Thoracic aorta (tissue), 2 donors: ENCODE results near the gene IFI16. TPM values are rescaled to one million over a fixed set of nuclear protein-coding genes. Genes with fewer than 3 reads are reported as not detected.
"Not testable (repeated sequence)": the region's sequence is repeated elsewhere in the genome, so short reads cannot be mapped to it uniquely, and the experiment has no call there.

Source experiments
- ATAC-seq: fragments of 150-250 bp; one replicate; pipeline ENCODE4 v1.8.0; 2017; ENCODE audit warnings: low read depth; ENCODE audit not compliant: insufficient number of reproducible peaks, low FRiP score
- DNase-seq: peaks from one replicate; pipeline ENCODE4 v3.0.0-alpha.2; 2020; ENCODE audit warnings: low spot score
- H3K27ac ChIP-seq, 2 donors: fragments of 200-600 bp; sonication (generic); 1 replicate in 1 of 2; 2 replicates in 1 of 2; pipeline ENCODE4 v1.5.1; 2016; ENCODE audit warnings: mild to moderate bottlenecking in 2 of 2, moderate library complexity in 2 of 2
- H3K27me3 ChIP-seq: fragments of 200-600 bp; sonication (generic); replicated peaks from 2 replicates; pipeline ENCODE4 v1.6.0; 2016; ENCODE audit warnings: mild to moderate bottlenecking; ENCODE audit not compliant: insufficient read depth
- H3K36me3 ChIP-seq: fragments of 200-600 bp; sonication (generic); one replicate; pipeline ENCODE4 v1.5.1; 2016
- H3K4me1 ChIP-seq, 2 donors: fragments of 200-600 bp; sonication (generic); 1 replicate in 1 of 2; 2 replicates in 1 of 2; pipeline versions ENCODE4 v1.5.1 to v1.6.0; 2016; ENCODE audit warnings: low read depth in 2 of 2, mild to moderate bottlenecking in 1 of 2; ENCODE audit not compliant: control insufficient read depth in 1 of 2
- H3K4me3 ChIP-seq: fragments of 200-600 bp; sonication (generic); 2 replicates; pipeline ENCODE4 v1.5.1; 2016; ENCODE audit warnings: mild to moderate bottlenecking
- H3K9me3 ChIP-seq: fragments of 200-600 bp; sonication (generic); 2 replicates; pipeline ENCODE4 v1.5.1; 2016
- CTCF ChIP-seq: fragments of 200-600 bp; sonication (generic); IDR thresholded peaks from one replicate; pipeline ENCODE4 v1.5.1; 2019; ENCODE audit warnings: antibody characterized with exemption
- total RNA-seq, 2 donors: library from RNA; depleted of rRNA; stranded (reverse); fragments of >200 nt; gene quantifications; one replicate each; pipeline versions ENCODE4 v1.1.0 to v1.2.3, GENCODE V29; 2016

IFI16 gene
- total RNA-seq, 2 donors from 2014 or later: 65.4 to 182 TPM

GRCh38 chr1:159023723-159024122 is 14.0 kb downstream of the IFI16 start:
- no peak for TF ChIP-seq CTCF
- H3K27me3 ChIP-seq: no peaks in the 10 kb centered on the region
- H3K27ac ChIP-seq: no peak overlapping the region
- DNase-seq (no peak), ATAC-seq (no peak)
- no peak overlapping the region for H3K4me3 ChIP-seq
- peaks cover 8 to 10% of the 10 kb centered on the region in 2 donors for H3K4me1 ChIP-seq
- H3K36me3 ChIP-seq: peaks cover 7% of the 10 kb centered on the region
- H3K9me3 ChIP-seq: no peaks in the 10 kb centered on the region

DNA sequence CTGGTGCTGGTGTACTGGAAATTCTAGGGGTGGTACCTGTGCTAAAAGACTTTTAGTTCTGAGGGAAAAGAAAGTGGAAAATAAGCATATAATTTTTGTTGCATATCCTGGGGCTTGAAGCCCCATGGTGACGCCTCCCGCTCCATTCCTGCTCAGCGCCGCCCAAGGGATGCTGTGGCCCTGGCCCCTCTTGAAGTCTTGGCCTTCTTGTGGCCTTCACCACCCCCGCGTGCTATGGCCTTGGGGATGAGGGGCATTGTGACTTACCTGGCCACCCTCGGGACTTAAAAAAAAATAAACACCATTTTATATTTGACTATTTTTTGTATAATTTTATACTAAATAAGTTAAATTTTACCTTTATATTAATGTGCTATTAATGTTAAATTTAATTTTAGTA is 15.3 kb downstream of the IFI16 start:
- peaks cover 8 to 10% of the 10 kb centered on the region in 2 donors for H3K4me1 ChIP-seq
- H3K36me3 ChIP-seq: peaks cover 2% of the 10 kb centered on the region
- TF ChIP-seq CTCF: no peak
- H3K9me3 ChIP-seq: no peaks in the 10 kb centered on the region
- H3K27ac ChIP-seq: no peak overlapping the region
- no peaks in the 10 kb centered on the region for H3K27me3 ChIP-seq
- H3K4me3 ChIP-seq: no peak overlapping the region
- DNase-seq: no peak
- no peak for ATAC-seq

DNA sequence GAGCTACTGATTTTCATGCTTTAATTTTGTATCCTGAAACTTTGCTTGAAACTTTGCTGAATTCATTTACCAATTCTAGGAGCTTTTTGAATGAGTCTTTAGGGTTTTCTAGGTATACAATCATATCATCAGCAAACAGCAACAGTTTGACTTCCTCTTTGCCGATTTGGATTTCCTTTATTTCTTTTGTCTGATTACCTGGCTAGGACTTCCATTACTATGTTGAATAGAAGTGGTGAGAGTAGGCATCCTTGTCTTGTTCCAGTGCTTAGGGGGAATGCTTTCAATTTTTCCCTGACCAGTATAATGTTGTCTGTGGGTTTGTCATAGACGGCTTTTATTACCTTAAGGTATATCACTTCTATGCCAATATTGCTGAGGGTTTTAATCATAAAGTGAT is 17.1 kb downstream of the IFI16 start:
- not testable (repeated sequence) for H3K27me3 ChIP-seq, H3K27ac ChIP-seq, H3K9me3 ChIP-seq, H3K4me1 ChIP-seq, H3K4me3 ChIP-seq, DNase-seq, ATAC-seq
- H3K36me3 ChIP-seq: peaks cover 11% of the 10 kb centered on the region

GRCh38 chr1:159030311-159030710 is 20.6 kb downstream of the IFI16 start:
- Histone ChIP-seq H3K27me3 (no peaks in the 10 kb centered on the region), H3K9me3 (no peaks in the 10 kb centered on the region), H3K4me1 (peaks cover 0 to 4% of the 10 kb centered on the region in 2 donors), H3K4me3 (no peak overlapping the region), H3K36me3 (peaks cover 16% of the 10 kb centered on the region), H3K27ac (no peak overlapping the region)
- no peak for TF ChIP-seq CTCF
- no peak for DNase-seq
- ATAC-seq: no peak

GRCh38 chr1:159030877-159031447 is 21.3 kb downstream of the IFI16 start:
- DNase-seq (no peak), ATAC-seq (no peak)
- H3K9me3 ChIP-seq: no peaks in the 10 kb centered on the region
- peaks cover 22% of the 10 kb centered on the region for H3K36me3 ChIP-seq
- H3K4me3 ChIP-seq: no peak overlapping the region
- no peak overlapping the region for H3K27ac ChIP-seq
- H3K27me3 ChIP-seq: no peaks in the 10 kb centered on the region
- no peak for TF ChIP-seq CTCF
- H3K4me1 ChIP-seq: peaks cover 0 to 4% of the 10 kb centered on the region in 2 donors

- Histone ChIP-seq H3K9me3 (no peaks in the 10 kb centered on the region), H3K4me1 (peaks cover 0 to 3% of the 10 kb centered on the region in 2 donors), H3K36me3 (peaks cover 32% of the 10 kb centered on the region), H3K27ac (no peak overlapping the region), H3K4me3 (no peak overlapping the region), H3K27me3 (no peaks in the 10 kb centered on the region)
- DNase-seq (no peak), ATAC-seq (no peak)
- no peak for TF ChIP-seq CTCF
Observed at GRCh38 chr1:159040206-159040605, 30.5 kb downstream of the IFI16 start.
